ENCODE results near the gene PLCB4. TPM values are rescaled to one million over a fixed set of nuclear protein-coding genes. Genes with fewer than 3 reads are reported as not detected.

Gene PLCB4
- total RNA-seq, 2 experiments from 2014 or later = not detected

- H3K9me2 ChIP-seq (ENCODE audit: insufficient read depth, low read length) = no peaks in the 10 kb centered on the region
- no peaks in the 10 kb centered on the region for H4K20me1 ChIP-seq (ENCODE audit: insufficient read depth, low read length)
- H3K79me2 ChIP-seq (ENCODE audit: insufficient read depth, low read depth, low read length) = no peaks in the 10 kb centered on the region
- H3K4me3 ChIP-seq (ENCODE audit: low read depth, low read length, poor library complexity, severe bottlenecking) = no peak overlapping the region
- H3K27ac ChIP-seq (ENCODE audit: low read depth, low read length, poor library complexity, severe bottlenecking) = no peak overlapping the region
- BruUV-seq (replicated peaks) = no TSS peak
- H3K9me3 ChIP-seq (ENCODE audit: low read length) = no peaks in the 10 kb centered on the region
- intact Hi-C loops (cut with micrococcal nuclease; ENCODE audit: unreplicated experiment) = no loop called here
- no peak overlapping the region for H2AFZ ChIP-seq (ENCODE audit: low read length)
- ChIA-PET CTCF (ENCODE audit: unreplicated experiment) (no interaction called here), POLR2A (interaction anchor here (0.7 kb wide), 1 partner anchor 15 kb away, joined by 3 read pairs; no protein-coding TSS in a partner anchor)
- H3K4me2 ChIP-seq (ENCODE audit: low read length) = no peak overlapping the region
- no peaks in the 10 kb centered on the region for H3K4me1 ChIP-seq (ENCODE audit: insufficient read depth, low read length, poor library complexity, severe bottlenecking)
- TF ChIP-seq EZH2phosphoT487 (IDR thresholded peaks at IDR 0.05; ENCODE audit: borderline replicate concordance, low read depth, low read length) (no peak), CTCF (conservative IDR thresholded peaks at IDR 0.05; ENCODE audit: low read length) (no peak)
- H3K36me3 ChIP-seq (ENCODE audit: insufficient read depth, low read length) = no peaks in the 10 kb centered on the region
- DNase-seq (ENCODE audit: low spot score) = no peak
Measured at GRCh38 chr20:9276966-9277468, 208.1 kb downstream of the PLCB4 start.

GRCh38 chr20:9279918-9280401 lies 211.1 kb downstream of the PLCB4 start:
- H3K9me2 ChIP-seq (ENCODE audit: insufficient read depth, low read length) = no peaks in the 10 kb centered on the region
- BruUV-seq (replicated peaks) = no TSS peak
- POLR2A ChIA-PET = no interaction called here
- intact Hi-C loops (cut with micrococcal nuclease; ENCODE audit: unreplicated experiment) = no loop called here
- no peaks in the 10 kb centered on the region for H3K4me1 ChIP-seq (ENCODE audit: insufficient read depth, low read length, poor library complexity, severe bottlenecking)
- H4K20me1 ChIP-seq (ENCODE audit: insufficient read depth, low read length) = no peaks in the 10 kb centered on the region
- CTCF ChIA-PET (ENCODE audit: unreplicated experiment) = no interaction called here
- H3K4me3 ChIP-seq (ENCODE audit: low read depth, low read length, poor library complexity, severe bottlenecking) = no peak overlapping the region
- H3K27ac ChIP-seq (ENCODE audit: low read depth, low read length, poor library complexity, severe bottlenecking) = no peak overlapping the region
- no peaks in the 10 kb centered on the region for H3K36me3 ChIP-seq (ENCODE audit: insufficient read depth, low read length)
- no peaks in the 10 kb centered on the region for H3K9me3 ChIP-seq (ENCODE audit: low read length)
- H2AFZ ChIP-seq (ENCODE audit: low read length) = no peak overlapping the region
- DNase-seq (ENCODE audit: low spot score) = no peak
- H3K4me2 ChIP-seq (ENCODE audit: low read length) = no peak overlapping the region
- no peaks in the 10 kb centered on the region for H3K79me2 ChIP-seq (ENCODE audit: insufficient read depth, low read depth, low read length)
- TF ChIP-seq CTCF (conservative IDR thresholded peaks at IDR 0.05; ENCODE audit: low read length) = no peak
- no peak for TF ChIP-seq EZH2phosphoT487 (IDR thresholded peaks at IDR 0.05; ENCODE audit: borderline replicate concordance, low read depth, low read length)

GRCh38 chr20:9280666-9281065 lies 211.8 kb downstream of the PLCB4 start:
- POLR2A ChIA-PET = no interaction called here
- H4K20me1 ChIP-seq (ENCODE audit: insufficient read depth, low read length) = no peaks in the 10 kb centered on the region
- no peak overlapping the region for H2AFZ ChIP-seq (ENCODE audit: low read length)
- no peak for TF ChIP-seq CTCF (conservative IDR thresholded peaks at IDR 0.05; ENCODE audit: low read length)
- no peak for TF ChIP-seq EZH2phosphoT487 (IDR thresholded peaks at IDR 0.05; ENCODE audit: borderline replicate concordance, low read depth, low read length)
- no peak overlapping the region for H3K4me2 ChIP-seq (ENCODE audit: low read length)
- no peaks in the 10 kb centered on the region for H3K79me2 ChIP-seq (ENCODE audit: insufficient read depth, low read depth, low read length)
- H3K27ac ChIP-seq (ENCODE audit: low read depth, low read length, poor library complexity, severe bottlenecking) = no peak overlapping the region
- H3K4me3 ChIP-seq (ENCODE audit: low read depth, low read length, poor library complexity, severe bottlenecking) = no peak overlapping the region
- BruUV-seq (replicated peaks) = no TSS peak
- no peaks in the 10 kb centered on the region for H3K36me3 ChIP-seq (ENCODE audit: insufficient read depth, low read length)
- no peaks in the 10 kb centered on the region for H3K9me3 ChIP-seq (ENCODE audit: low read length)
- H3K4me1 ChIP-seq (ENCODE audit: insufficient read depth, low read length, poor library complexity, severe bottlenecking) = no peaks in the 10 kb centered on the region
- CTCF ChIA-PET (ENCODE audit: unreplicated experiment) = no interaction called here
- no peaks in the 10 kb centered on the region; the same call in 1 of the 2 replicates for H3K9me2 ChIP-seq (ENCODE audit: insufficient read depth, low read length)
- no peak for DNase-seq (ENCODE audit: low spot score)
- intact Hi-C loops (cut with micrococcal nuclease; ENCODE audit: unreplicated experiment) = no loop called here

Data from OCI-LY7 (cell line).